HEK293 (cell line): ENCODE measurements around the gene SEC24C.
"Not testable (repeated sequence)": the region's sequence is repeated elsewhere in the genome, so short reads cannot be mapped to it uniquely, and the experiment has no call there.

Experiments used
- ATF2 ChIP-seq: fragments of 450-650 bp; formaldehyde crosslinking; IDR thresholded peaks from 2 replicates; pipeline ENCODE4 v1.5.1; 2016; ENCODE audit warnings: missing biosample characterization, missing genetic modification characterization, low read depth
- GLI2 ChIP-seq: fragments of 450-650 bp; formaldehyde crosslinking; IDR thresholded peaks from 2 replicates; pipeline ENCODE4; 2017; ENCODE audit warnings: missing biosample characterization, missing genetic modification characterization, low read depth, borderline replicate concordance
- SP3 ChIP-seq: fragments of 450-650 bp; formaldehyde crosslinking; IDR thresholded peaks from 2 replicates; pipeline ENCODE4 v1.5.1; 2016; ENCODE audit warnings: missing biosample characterization, missing genetic modification characterization
- YY1 ChIP-seq: fragments of 450-650 bp; formaldehyde crosslinking; IDR thresholded peaks from 2 replicates; pipeline ENCODE4 v1.5.1; 2018; ENCODE audit warnings: missing biosample characterization, missing genetic modification characterization
- ZBTB1 ChIP-seq: fragments of 450-650 bp; formaldehyde crosslinking; IDR thresholded peaks from 2 replicates; pipeline ENCODE4 v1.5.1; 2016; ENCODE audit warnings: missing biosample characterization, missing genetic modification characterization
- ZNF157 ChIP-seq: fragments of 450-650 bp; formaldehyde crosslinking; IDR thresholded peaks from 2 replicates; pipeline ENCODE4 v1.5.1; 2016; ENCODE audit warnings: missing biosample characterization, missing genetic modification characterization
- ZNF23 ChIP-seq: fragments of 450-650 bp; formaldehyde crosslinking; IDR thresholded peaks from 2 replicates; pipeline ENCODE4 v1.5.1; 2016; ENCODE audit warnings: missing biosample characterization, missing genetic modification characterization, borderline replicate concordance
- ZNF302 ChIP-seq: fragments of 450-650 bp; formaldehyde crosslinking; IDR thresholded peaks from 2 replicates; pipeline ENCODE4 v1.5.1; 2016; ENCODE audit warnings: missing biosample characterization, missing genetic modification characterization, low read depth
- ZNF664 ChIP-seq: fragments of 450-650 bp; formaldehyde crosslinking; IDR thresholded peaks from 2 replicates; pipeline ENCODE4 v1.5.1; 2016; ENCODE audit warnings: missing biosample characterization, missing genetic modification characterization
- ZNF768 ChIP-seq: fragments of 450-650 bp; formaldehyde crosslinking; IDR thresholded peaks from 2 replicates; pipeline ENCODE4 v1.5.1; 2018; ENCODE audit warnings: missing biosample characterization, mild to moderate bottlenecking, missing genetic modification characterization
- TF ChIP-seq, protein P1 (sequence below): fragments of 450-650 bp; formaldehyde crosslinking; IDR thresholded peaks from 2 replicates; pipeline ENCODE4 v1.5.1; 2016; ENCODE audit warnings: missing biosample characterization, missing genetic modification characterization
- TF ChIP-seq, protein P2 (sequence below): fragments of 450-650 bp; formaldehyde crosslinking; IDR thresholded peaks from 2 replicates; pipeline ENCODE4 v1.5.1; 2016; ENCODE audit warnings: missing biosample characterization, missing genetic modification characterization

DNA sequence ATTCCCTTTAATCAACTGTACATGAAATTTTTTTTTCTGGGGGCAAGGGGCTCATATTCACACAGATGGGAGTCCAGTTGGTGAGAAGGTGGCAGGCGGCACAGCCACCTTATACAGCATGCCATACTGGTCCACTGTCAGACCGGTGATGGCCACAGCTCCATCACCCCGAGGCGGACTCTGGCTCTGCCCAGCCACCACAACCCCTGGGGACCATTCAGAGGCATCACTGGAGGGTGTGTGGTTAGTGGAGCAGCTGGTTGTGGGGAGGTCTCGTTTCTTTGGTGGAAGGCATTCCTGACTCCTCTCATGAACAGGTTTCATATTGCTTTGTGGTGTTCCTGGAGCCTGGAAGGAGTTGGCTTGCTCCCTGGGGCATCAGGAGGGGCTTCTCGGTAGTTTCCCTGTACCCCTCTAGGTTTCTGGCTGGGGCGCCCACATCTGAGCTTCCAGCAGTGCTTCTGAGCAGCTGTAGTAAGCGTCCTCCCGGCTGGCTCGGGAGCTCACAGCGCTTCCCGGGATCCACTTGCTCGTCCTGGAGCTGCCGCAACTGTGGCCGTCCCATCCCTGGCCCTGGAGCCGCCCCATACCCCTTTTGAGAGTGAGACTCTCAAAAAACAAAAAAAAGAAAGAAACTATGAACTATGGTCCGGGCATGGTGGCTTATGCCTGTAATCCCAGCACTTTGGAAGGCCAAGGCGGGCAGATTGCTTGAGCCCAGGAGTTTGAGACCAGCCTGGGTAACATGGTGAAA is 3.5 kb upstream of the SEC24C start:
- TF ChIP-seq, protein P1, sequence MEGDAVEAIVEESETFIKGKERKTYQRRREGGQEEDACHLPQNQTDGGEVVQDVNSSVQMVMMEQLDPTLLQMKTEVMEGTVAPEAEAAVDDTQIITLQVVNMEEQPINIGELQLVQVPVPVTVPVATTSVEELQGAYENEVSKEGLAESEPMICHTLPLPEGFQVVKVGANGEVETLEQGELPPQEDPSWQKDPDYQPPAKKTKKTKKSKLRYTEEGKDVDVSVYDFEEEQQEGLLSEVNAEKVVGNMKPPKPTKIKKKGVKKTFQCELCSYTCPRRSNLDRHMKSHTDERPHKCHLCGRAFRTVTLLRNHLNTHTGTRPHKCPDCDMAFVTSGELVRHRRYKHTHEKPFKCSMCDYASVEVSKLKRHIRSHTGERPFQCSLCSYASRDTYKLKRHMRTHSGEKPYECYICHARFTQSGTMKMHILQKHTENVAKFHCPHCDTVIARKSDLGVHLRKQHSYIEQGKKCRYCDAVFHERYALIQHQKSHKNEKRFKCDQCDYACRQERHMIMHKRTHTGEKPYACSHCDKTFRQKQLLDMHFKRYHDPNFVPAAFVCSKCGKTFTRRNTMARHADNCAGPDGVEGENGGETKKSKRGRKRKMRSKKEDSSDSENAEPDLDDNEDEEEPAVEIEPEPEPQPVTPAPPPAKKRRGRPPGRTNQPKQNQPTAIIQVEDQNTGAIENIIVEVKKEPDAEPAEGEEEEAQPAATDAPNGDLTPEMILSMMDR, result not testable (repeated sequence)
- TF ChIP-seq ZNF302 (tag by site-specific recombination); SP3 (tag by site-specific recombination); GLI2 (tag by site-specific recombination); ZBTB1 (tag by site-specific recombination); ZNF768 (tag by site-specific recombination); ATF2; ZNF664 (tag by site-specific recombination); ZNF157 (tag by site-specific recombination); YY1; ZNF23 (tag by site-specific recombination): not testable (repeated sequence)
- TF ChIP-seq, protein P2, sequence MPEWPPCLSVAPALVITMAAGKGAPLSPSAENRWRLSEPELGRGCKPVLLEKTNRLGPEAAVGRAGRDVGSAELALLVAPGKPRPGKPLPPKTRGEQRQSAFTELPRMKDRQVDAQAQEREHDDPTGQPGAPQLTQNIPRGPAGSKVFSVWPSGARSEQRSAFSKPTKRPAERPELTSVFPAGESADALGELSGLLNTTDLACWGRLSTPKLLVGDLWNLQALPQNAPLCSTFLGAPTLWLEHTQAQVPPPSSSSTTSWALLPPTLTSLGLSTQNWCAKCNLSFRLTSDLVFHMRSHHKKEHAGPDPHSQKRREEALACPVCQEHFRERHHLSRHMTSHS (tag by site-specific recombination), result not testable (repeated sequence)
